ENCODE results near the gene XNDC1N.

- TF ChIP-seq ELF4 (CRISPR knock-in tag; IDR thresholded peaks at IDR 0.05; ENCODE audit: borderline replicate concordance) = no peak
- no peak for TF ChIP-seq ELK4 (CRISPR knock-in tag; IDR thresholded peaks at IDR 0.05; ENCODE audit: borderline replicate concordance)
- no peak for TF ChIP-seq POLR2A (IDR thresholded peaks at IDR 0.05; ENCODE audit: insufficient read depth in 1 of 2, low read depth in 2 of 2, low read length in 2 of 2)
- no peak for TF ChIP-seq KDM4B (CRISPR knock-in tag; IDR thresholded peaks at IDR 0.05)
- TF ChIP-seq ZNF678 (CRISPR knock-in tag; IDR thresholded peaks at IDR 0.05) = no peak
- no peak for TF ChIP-seq ZNF766 (CRISPR knock-in tag; IDR thresholded peaks at IDR 0.05; ENCODE audit: borderline replicate concordance)
- no peak for TF ChIP-seq CEBPB (IDR thresholded peaks at IDR 0.05; ENCODE audit: borderline replicate concordance, low read depth, low read length)
- TF ChIP-seq ZNF562 (CRISPR knock-in tag; IDR thresholded peaks at IDR 0.05; ENCODE audit: borderline replicate concordance) = no peak
- no peak for TF ChIP-seq ZNF20 (CRISPR knock-in tag; IDR thresholded peaks at IDR 0.05)
- TF ChIP-seq ZBTB4 (CRISPR knock-in tag; IDR thresholded peaks at IDR 0.05; ENCODE audit: borderline replicate concordance) = no peak
- TF ChIP-seq ZSCAN25 (CRISPR knock-in tag; IDR thresholded peaks at IDR 0.05) = no peak
- no peak for TF ChIP-seq EED (CRISPR knock-in tag; IDR thresholded peaks at IDR 0.05)
Observed at GRCh38 chr11:71963468-71963867, 35.1 kb upstream of the XNDC1N start.
